ENCODE measurements around the gene DLGAP4.
"Not testable (repeated sequence)": the region's sequence is repeated elsewhere in the genome, so short reads cannot be mapped to it uniquely, and the experiment has no call there.

The DLGAP4 gene

DNA sequence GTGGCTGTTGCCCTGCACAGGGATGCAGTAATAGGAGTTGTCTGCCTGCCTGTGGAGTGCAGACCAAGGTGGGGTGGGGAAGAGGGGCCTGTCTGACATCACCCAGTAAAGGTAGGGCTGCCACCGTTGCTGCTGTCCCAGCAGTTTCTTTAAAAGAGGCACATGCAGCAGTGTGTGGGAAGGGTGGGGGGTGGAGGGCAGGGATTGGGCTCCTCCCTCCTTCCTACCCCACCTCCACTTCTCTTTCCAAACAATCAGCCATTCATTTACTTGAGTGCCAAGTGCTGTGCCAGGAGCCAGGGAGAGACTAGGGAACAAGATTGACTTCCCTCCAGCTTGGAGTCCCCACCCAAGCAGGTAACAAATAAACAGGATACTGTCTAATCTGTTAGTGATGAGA is 168.4 kb downstream of the DLGAP4 start:
- TF ChIP-seq SPI1 (IDR thresholded peaks at IDR 0.05; ENCODE audit: borderline replicate concordance, low read depth) = no peak
- TF ChIP-seq, protein P1, sequence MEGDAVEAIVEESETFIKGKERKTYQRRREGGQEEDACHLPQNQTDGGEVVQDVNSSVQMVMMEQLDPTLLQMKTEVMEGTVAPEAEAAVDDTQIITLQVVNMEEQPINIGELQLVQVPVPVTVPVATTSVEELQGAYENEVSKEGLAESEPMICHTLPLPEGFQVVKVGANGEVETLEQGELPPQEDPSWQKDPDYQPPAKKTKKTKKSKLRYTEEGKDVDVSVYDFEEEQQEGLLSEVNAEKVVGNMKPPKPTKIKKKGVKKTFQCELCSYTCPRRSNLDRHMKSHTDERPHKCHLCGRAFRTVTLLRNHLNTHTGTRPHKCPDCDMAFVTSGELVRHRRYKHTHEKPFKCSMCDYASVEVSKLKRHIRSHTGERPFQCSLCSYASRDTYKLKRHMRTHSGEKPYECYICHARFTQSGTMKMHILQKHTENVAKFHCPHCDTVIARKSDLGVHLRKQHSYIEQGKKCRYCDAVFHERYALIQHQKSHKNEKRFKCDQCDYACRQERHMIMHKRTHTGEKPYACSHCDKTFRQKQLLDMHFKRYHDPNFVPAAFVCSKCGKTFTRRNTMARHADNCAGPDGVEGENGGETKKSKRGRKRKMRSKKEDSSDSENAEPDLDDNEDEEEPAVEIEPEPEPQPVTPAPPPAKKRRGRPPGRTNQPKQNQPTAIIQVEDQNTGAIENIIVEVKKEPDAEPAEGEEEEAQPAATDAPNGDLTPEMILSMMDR (IDR thresholded peaks at IDR 0.05; ENCODE audit: insufficient read depth, low read length) = no peak
- TF ChIP-seq GABPA (IDR thresholded peaks at IDR 0.05; ENCODE audit: low read depth) = no peak
- no peak for TF ChIP-seq POLR2AphosphoS5 (IDR thresholded peaks at IDR 0.05; ENCODE audit: low read depth)
- TF ChIP-seq, protein P2, sequence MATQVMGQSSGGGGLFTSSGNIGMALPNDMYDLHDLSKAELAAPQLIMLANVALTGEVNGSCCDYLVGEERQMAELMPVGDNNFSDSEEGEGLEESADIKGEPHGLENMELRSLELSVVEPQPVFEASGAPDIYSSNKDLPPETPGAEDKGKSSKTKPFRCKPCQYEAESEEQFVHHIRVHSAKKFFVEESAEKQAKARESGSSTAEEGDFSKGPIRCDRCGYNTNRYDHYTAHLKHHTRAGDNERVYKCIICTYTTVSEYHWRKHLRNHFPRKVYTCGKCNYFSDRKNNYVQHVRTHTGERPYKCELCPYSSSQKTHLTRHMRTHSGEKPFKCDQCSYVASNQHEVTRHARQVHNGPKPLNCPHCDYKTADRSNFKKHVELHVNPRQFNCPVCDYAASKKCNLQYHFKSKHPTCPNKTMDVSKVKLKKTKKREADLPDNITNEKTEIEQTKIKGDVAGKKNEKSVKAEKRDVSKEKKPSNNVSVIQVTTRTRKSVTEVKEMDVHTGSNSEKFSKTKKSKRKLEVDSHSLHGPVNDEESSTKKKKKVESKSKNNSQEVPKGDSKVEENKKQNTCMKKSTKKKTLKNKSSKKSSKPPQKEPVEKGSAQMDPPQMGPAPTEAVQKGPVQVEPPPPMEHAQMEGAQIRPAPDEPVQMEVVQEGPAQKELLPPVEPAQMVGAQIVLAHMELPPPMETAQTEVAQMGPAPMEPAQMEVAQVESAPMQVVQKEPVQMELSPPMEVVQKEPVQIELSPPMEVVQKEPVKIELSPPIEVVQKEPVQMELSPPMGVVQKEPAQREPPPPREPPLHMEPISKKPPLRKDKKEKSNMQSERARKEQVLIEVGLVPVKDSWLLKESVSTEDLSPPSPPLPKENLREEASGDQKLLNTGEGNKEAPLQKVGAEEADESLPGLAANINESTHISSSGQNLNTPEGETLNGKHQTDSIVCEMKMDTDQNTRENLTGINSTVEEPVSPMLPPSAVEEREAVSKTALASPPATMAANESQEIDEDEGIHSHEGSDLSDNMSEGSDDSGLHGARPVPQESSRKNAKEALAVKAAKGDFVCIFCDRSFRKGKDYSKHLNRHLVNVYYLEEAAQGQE (IDR thresholded peaks at IDR 0.05; ENCODE audit: insufficient replicate concordance, low read depth) = no peak
- no peak overlapping the region for H3K27ac ChIP-seq (replicated peaks)
- H3K27me3 ChIP-seq (ENCODE audit: insufficient read depth, poor library complexity, severe bottlenecking) = no peaks in the 10 kb centered on the region
- no peak overlapping the region for H3K4me3 ChIP-seq (replicated peaks; ENCODE audit: insufficient read depth, low read length)
- no peak for DNase-seq (ENCODE audit: low read depth in 1 of 2, low spot score in 1 of 2)

DNA sequence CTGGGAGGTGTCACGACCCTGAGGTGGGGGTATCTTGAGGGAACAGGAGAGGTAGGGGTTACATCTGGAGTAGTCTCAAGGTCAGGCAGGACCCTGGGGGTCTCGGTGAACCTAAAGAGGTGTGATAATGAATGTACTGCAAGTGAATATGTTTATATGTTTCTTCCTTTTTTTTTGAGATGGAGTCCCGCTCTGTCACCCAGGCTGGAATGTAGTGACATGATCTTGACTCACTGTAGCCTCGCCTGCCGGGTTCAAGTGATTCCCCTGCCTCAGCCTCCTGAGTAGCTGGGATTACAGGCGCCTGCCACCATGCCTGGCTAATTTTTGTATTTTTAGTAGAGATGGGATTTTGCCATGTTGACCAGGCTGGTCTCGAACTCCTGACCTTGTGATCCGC is 168.9 kb downstream of the DLGAP4 start:
- DNase-seq (ENCODE audit: low read depth in 1 of 2, low spot score in 1 of 2); H3K27ac ChIP-seq (replicated peaks); H3K4me3 ChIP-seq (replicated peaks; ENCODE audit: insufficient read depth, low read length); H3K27me3 ChIP-seq (ENCODE audit: insufficient read depth, poor library complexity, severe bottlenecking): not testable (repeated sequence)

DNA sequence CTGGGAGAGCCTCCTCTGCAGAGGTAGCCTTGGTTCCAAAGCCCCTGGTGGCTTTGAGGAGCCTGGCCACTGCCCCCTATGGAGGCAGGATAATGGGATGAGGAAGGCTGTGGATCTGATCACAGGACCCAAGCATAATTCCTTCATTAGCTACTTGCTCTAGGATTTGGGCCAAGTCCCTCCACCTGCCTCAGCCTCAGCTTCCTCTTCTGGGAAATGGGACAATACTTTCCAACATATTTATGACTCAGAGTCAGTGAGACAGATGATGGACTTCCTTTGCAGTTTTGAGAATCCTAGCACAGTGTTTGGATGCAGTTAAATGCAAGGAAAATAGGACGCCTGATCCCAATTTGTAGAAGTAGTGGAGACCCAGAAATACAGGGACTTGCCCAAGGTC is 171.3 kb downstream of the DLGAP4 start:
- no peak for DNase-seq (ENCODE audit: low read depth in 1 of 2, low spot score in 1 of 2)
- H3K4me3 ChIP-seq (replicated peaks; ENCODE audit: insufficient read depth, low read length) = no peak overlapping the region

More for the DNA sequence above, 171.3 kb downstream of the DLGAP4 start:
- TF ChIP-seq POLR2AphosphoS5 (IDR thresholded peaks at IDR 0.05; ENCODE audit: low read depth) (no peak), SPI1 (IDR thresholded peaks at IDR 0.05; ENCODE audit: borderline replicate concordance, low read depth) (no peak), GABPA (IDR thresholded peaks at IDR 0.05; ENCODE audit: low read depth) (no peak)
- TF ChIP-seq, protein P2 (IDR thresholded peaks at IDR 0.05; ENCODE audit: insufficient replicate concordance, low read depth) = no peak
- TF ChIP-seq, protein P1 (IDR thresholded peaks at IDR 0.05; ENCODE audit: insufficient read depth, low read length) = no peak
- Histone ChIP-seq H3K27me3 (ENCODE audit: insufficient read depth, poor library complexity, severe bottlenecking) (no peaks in the 10 kb centered on the region), H3K27ac (replicated peaks) (no peak overlapping the region)
